Measurements from ENCODE around the gene ZNF654. TPM values are rescaled to one million over a fixed set of nuclear protein-coding genes. Genes with fewer than 3 reads are reported as not detected.

Gene ZNF654
- total and polyA plus RNA-seq, 2 of the 13 experiments (the other 11 are each of a cell fraction or from before 2014, with no cell fraction given) = 1.8 to 4.1 TPM

- TF ChIP-seq ZSCAN25 (CRISPR knock-in tag; IDR thresholded peaks at IDR 0.05) (peak; percentile 79), ZNF138 (CRISPR knock-in tag; IDR thresholded peaks at IDR 0.05; ENCODE audit: low read depth) (no peak), SOX13 (IDR thresholded peaks at IDR 0.05) (no peak), SOX13 (CRISPR knock-in tag; conservative IDR thresholded peaks at IDR 0.05 in 1 of 2, IDR thresholded peaks at IDR 0.05 in 1 of 2) (peak in 1 of 2 experiments; percentile 58; a peak in 1 of 4 replicates), ATF7-NPFF (CRISPR knock-in tag; IDR thresholded peaks at IDR 0.05; ENCODE audit: low read depth) (peak; percentile 39; the same call in 1 of the 2 replicates), PREB (CRISPR knock-in tag; IDR thresholded peaks at IDR 0.05) (no peak), NBN (conservative IDR thresholded peaks at IDR 0.05) (no peak), PHF5A (CRISPR knock-in tag; IDR thresholded peaks at IDR 0.05; ENCODE audit: low read depth, unreplicated experiment) (no peak), TFDP2 (CRISPR knock-in tag; IDR thresholded peaks at IDR 0.05) (peak; percentile 88), EZH2 (conservative IDR thresholded peaks at IDR 0.05; ENCODE audit: low read depth, low read length) (no peak), SALL1 (CRISPR knock-in tag; IDR thresholded peaks at IDR 0.05) (peak; percentile 86), ZNF432 (CRISPR knock-in tag; IDR thresholded peaks at IDR 0.05; ENCODE audit: borderline replicate concordance) (no peak), ZNF749 (CRISPR knock-in tag; IDR thresholded peaks at IDR 0.05; ENCODE audit: borderline replicate concordance) (peak; percentile 92), SMAD1 (CRISPR knock-in tag; IDR thresholded peaks at IDR 0.05; ENCODE audit: borderline replicate concordance, low read depth) (0 out of 2 replicates have a peak, but pooled peaks have one; percentile 78), ZNF530 (CRISPR knock-in tag; IDR thresholded peaks at IDR 0.05; ENCODE audit: low read depth) (no peak), IKZF1 (IDR thresholded peaks at IDR 0.05) (no peak), NAIF1 (CRISPR knock-in tag; IDR thresholded peaks at IDR 0.05; ENCODE audit: borderline replicate concordance) (no peak; the same call in 1 of the 2 replicates), ZNF253 (CRISPR knock-in tag; IDR thresholded peaks at IDR 0.05; ENCODE audit: borderline replicate concordance) (peak; percentile 68; the same call in 1 of the 2 replicates), ZNF75D (CRISPR knock-in tag; IDR thresholded peaks at IDR 0.05; ENCODE audit: borderline replicate concordance) (no peak), E2F2 (CRISPR knock-in tag; IDR thresholded peaks at IDR 0.05; ENCODE audit: borderline replicate concordance) (peak; percentile 47; the same call in 1 of the 2 replicates), SKI (IDR thresholded peaks at IDR 0.05; ENCODE audit: partially characterized antibody) (peak; percentile 35), PRPF4 (IDR thresholded peaks at IDR 0.05; ENCODE audit: low read depth, low read length, poor library complexity, severe bottlenecking) (no peak), ZNF605 (CRISPR knock-in tag; IDR thresholded peaks at IDR 0.05) (peak; percentile 80), KLF11 (CRISPR knock-in tag; IDR thresholded peaks at IDR 0.05) (peak; percentile 62; the same call in 1 of the 2 replicates)
- TF ChIP-seq, protein P1, sequence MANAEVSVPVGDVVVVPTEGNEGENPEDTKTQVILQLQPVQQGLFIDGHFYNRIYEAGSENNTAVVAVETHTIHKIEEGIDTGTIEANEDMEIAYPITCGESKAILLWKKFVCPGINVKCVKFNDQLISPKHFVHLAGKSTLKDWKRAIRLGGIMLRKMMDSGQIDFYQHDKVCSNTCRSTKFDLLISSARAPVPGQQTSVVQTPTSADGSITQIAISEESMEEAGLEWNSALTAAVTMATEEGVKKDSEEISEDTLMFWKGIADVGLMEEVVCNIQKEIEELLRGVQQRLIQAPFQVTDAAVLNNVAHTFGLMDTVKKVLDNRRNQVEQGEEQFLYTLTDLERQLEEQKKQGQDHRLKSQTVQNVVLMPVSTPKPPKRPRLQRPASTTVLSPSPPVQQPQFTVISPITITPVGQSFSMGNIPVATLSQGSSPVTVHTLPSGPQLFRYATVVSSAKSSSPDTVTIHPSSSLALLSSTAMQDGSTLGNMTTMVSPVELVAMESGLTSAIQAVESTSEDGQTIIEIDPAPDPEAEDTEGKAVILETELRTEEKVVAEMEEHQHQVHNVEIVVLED (CRISPR knock-in tag; IDR thresholded peaks at IDR 0.05; ENCODE audit: borderline replicate concordance) = peak; percentile 80
Measured at GRCh38 chr3:88149509-88150362, 90.7 kb downstream of the ZNF654 start, which contains the start of gene C3orf38 (continued).

Data from HepG2 (cell line).